T-cell (primary cell): ENCODE results near the gene CRTC3. TPM values are rescaled to one million over a fixed set of nuclear protein-coding genes. Genes with fewer than 3 reads are reported as not detected.

Experiments used
- ATAC-seq, 4 experiments: fragments of 200-7000 bp in 3 of 4; fragments of 150-1000 bp in 1 of 4; cut with Tn5 transposase; replicated peaks in 1 of 4; 1 replicate in 3 of 4; 2 replicates in 1 of 4; pipeline ENCODE4 v1.10.0; 2021; ENCODE audit warnings: moderate library complexity in 3 of 4, mild to moderate bottlenecking in 2 of 4, moderate number of reproducible peaks in 1 of 4
- CTCF ChIA-PET, 2 donors: fragments of 300-600 bp; sonication (Branson Sonifier 250); formaldehyde crosslinking; loops; one replicate each; lab custom pipeline; 2022; ENCODE audit warnings: antibody characterized with exemption in 2 of 2; lab: Charles Lee
- POLR2A ChIA-PET, 2 donors: fragments of 300-600 bp; sonication (Branson Sonifier 250); formaldehyde crosslinking; loops; one replicate each; lab custom pipeline; 2022; ENCODE audit warnings: antibody characterized with exemption in 2 of 2; lab: Charles Lee
- DNase-seq, 35 experiments: peaks; one replicate each; pipeline versions ENCODE4 v3.0.0 to v3.0.0-alpha.2; 2013 to 2023
- H3K27ac ChIP-seq: one replicate; pipeline ENCODE4 v1.5.1; 2013; ENCODE audit warnings: low read length
- H3K27me3 ChIP-seq, 2 experiments: replicated peaks in 1 of 2; 1 replicate in 1 of 2; 2 replicates in 1 of 2; pipeline versions ENCODE4 v1.6.1 to v1.7.0; 2013; ENCODE audit warnings: low read length in 1 of 2, mixed read lengths in 1 of 2; ENCODE audit not compliant: control insufficient read depth in 2 of 2, insufficient read depth in 2 of 2; ENCODE audit errors: extremely low read depth in 1 of 2
- H3K36me3 ChIP-seq, 2 donors: 1 replicate in 1 of 2; 2 replicates in 1 of 2; pipeline versions ENCODE4 v1.6.1 to v1.7.0; 2013; ENCODE audit warnings: low read length in 1 of 2; ENCODE audit not compliant: control insufficient read depth in 2 of 2, insufficient read depth in 1 of 2; ENCODE audit errors: extremely low read depth in 1 of 2
- H3K4me1 ChIP-seq, 2 experiments: 1 replicate in 1 of 2; 2 replicates in 1 of 2; pipeline versions ENCODE4 v1.6.1 to v1.7.0; 2013; ENCODE audit warnings: low read length in 2 of 2, mixed read lengths in 1 of 2; ENCODE audit not compliant: insufficient read depth in 2 of 2, control insufficient read depth in 1 of 2; ENCODE audit errors: extremely low read depth in 1 of 2
- H3K4me3 ChIP-seq, 2 donors: 1 replicate in 1 of 2; 2 replicates in 1 of 2; pipeline versions ENCODE4 v1.5.1 to v1.7.0; 2013; ENCODE audit warnings: mild to moderate bottlenecking in 2 of 2, low read length in 1 of 2, moderate library complexity in 1 of 2; ENCODE audit not compliant: control insufficient read depth in 1 of 2; ENCODE audit errors: extremely low read depth in 1 of 2
- H3K9me3 ChIP-seq: 2 replicates; pipeline ENCODE4 v1.7.0; 2013
- H3K27ac Mint-ChIP-seq, 2 donors: one replicate each; pipeline ENCODE4 v1.8.0; 2020 to 2021; ENCODE audit warnings: mild to moderate bottlenecking in 2 of 2, mixed read lengths in 2 of 2
- H3K27me3 Mint-ChIP-seq, 2 donors: one replicate each; pipeline ENCODE4 v1.8.0; 2021 to 2022; ENCODE audit warnings: mixed read lengths in 2 of 2
- H3K36me3 Mint-ChIP-seq: one replicate; pipeline ENCODE4 v1.8.0; 2021; ENCODE audit warnings: mixed read lengths
- H3K4me1 Mint-ChIP-seq, 3 donors: one replicate each; pipeline ENCODE4 v1.8.0; 2020 to 2022; ENCODE audit warnings: mixed read lengths in 3 of 3, mild to moderate bottlenecking in 1 of 3
- H3K4me3 Mint-ChIP-seq, 3 donors: one replicate each; pipeline ENCODE4 v1.8.0; 2020 to 2022; ENCODE audit warnings: mild to moderate bottlenecking in 3 of 3, mixed read lengths in 3 of 3, moderate library complexity in 3 of 3
- H3K9me3 Mint-ChIP-seq, 3 donors: one replicate each; pipeline ENCODE4 v1.8.0; 2020 to 2022; ENCODE audit warnings: mixed read lengths in 3 of 3
- WGBS: methylation state at CpG from one replicate; pipeline ENCODE4 v1.1.5; 2013; ENCODE audit warnings: missing lambda C conversion rate; ENCODE audit not compliant: insufficient coverage; 5-methylcytosine and 5-hydroxymethylcytosine counted together
- total RNA-seq, 35 experiments: library from RNA in 6 of 35; stranded (reverse) in 6 of 35; fragments of 120-200 nt in 1 of 35; gene quantifications; one replicate each; pipeline versions ENCODE4 v1.2.1 to v1.2.4 and lab custom pipeline; 2013 to 2026

The CRTC3 gene
- total RNA-seq, 5 donors from 2014 or later (not counting 1 experiment from before 2014, with no cell fraction given): 88.3 to 119 (median 89.1) TPM

DNA sequence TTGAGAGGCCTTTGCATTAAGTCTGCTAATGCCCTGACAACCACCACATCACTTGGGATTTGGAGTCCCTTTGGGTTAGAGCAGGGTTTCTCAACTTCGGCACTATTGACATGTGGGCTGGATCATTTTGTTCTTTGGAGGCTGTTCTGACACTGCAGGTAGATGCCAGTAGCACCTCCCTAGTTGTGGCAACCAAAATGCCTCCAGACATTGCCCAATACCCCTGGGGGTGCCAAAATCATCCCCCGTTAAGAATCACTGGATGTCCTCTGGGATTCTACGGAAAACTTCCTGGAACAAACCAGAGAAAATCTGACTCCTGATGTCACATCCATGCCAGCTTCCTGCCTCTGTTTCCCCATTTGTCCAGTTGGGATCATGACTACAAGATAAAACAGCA lies 150.2 kb downstream of the CRTC3 start:
- H3K27ac Mint-ChIP-seq: no peak overlapping the region
- Histone ChIP-seq H3K9me3 (no peaks in the 10 kb centered on the region), H3K36me3 (no peaks in the 10 kb centered on the region), H3K27ac (no peak overlapping the region), H3K4me3 (no peak overlapping the region), H3K4me1 (peaks cover 13 to 17% of the 10 kb centered on the region in 2 experiments), H3K27me3 (peaks cover 0 to 8% of the 10 kb centered on the region in 2 experiments)
- peaks cover 27 to 35% (median 32%) of the 10 kb centered on the region in 3 donors for H3K4me1 Mint-ChIP-seq
- ChIA-PET POLR2A (no interaction called here), CTCF (no interaction called here)
- DNase-seq: no peak
- no peaks in the 10 kb centered on the region for H3K27me3 Mint-ChIP-seq
- H3K9me3 Mint-ChIP-seq: no peaks in the 10 kb centered on the region
- H3K4me3 Mint-ChIP-seq: no peak overlapping the region
- ATAC-seq: no peak
- 100% methylated on average over 2 of the region's 3 CpGs for WGBS
- no peaks in the 10 kb centered on the region for H3K36me3 Mint-ChIP-seq

- Histone ChIP-seq H3K36me3 (no peaks in the 10 kb centered on the region), H3K9me3 (no peaks in the 10 kb centered on the region), H3K4me3 (no peak overlapping the region), H3K27me3 (peaks cover 0 to 8% of the 10 kb centered on the region in 2 experiments), H3K27ac (no peak overlapping the region), H3K4me1 (peaks cover 13 to 19% of the 10 kb centered on the region in 2 experiments)
- no peaks in the 10 kb centered on the region for H3K27me3 Mint-ChIP-seq
- peaks cover 30 to 35% (median 34%) of the 10 kb centered on the region in 3 donors for H3K4me1 Mint-ChIP-seq
- H3K4me3 Mint-ChIP-seq: no peak overlapping the region
- no peaks in the 10 kb centered on the region for H3K9me3 Mint-ChIP-seq
- no peak for DNase-seq
- no peak overlapping the region for H3K27ac Mint-ChIP-seq
- H3K36me3 Mint-ChIP-seq: no peaks in the 10 kb centered on the region
- 86% methylated on average over 2 of the region's 6 CpGs for WGBS
- POLR2A ChIA-PET: no interaction called here
- ATAC-seq: no peak
- CTCF ChIA-PET: interaction anchor here in 1 of 2 donors (0.6 kb wide), 1 partner anchor 369 kb away, joined by 5 read pairs; no protein-coding TSS in a partner anchor
Observed at GRCh38 chr15:90680371-90680935, 150.7 kb downstream of the CRTC3 start.

GRCh38 chr15:90681056-90681455 lies 151.3 kb downstream of the CRTC3 start:
- ChIA-PET CTCF (interaction anchor here in 1 of 2 donors (0.6 kb wide), 1 partner anchor 370 kb away, joined by 5 read pairs; no protein-coding TSS in a partner anchor), POLR2A (no interaction called here)
- peaks cover 0 to 8% of the 10 kb centered on the region in 2 experiments for H3K27me3 ChIP-seq
- no peak overlapping the region for H3K27ac ChIP-seq
- no peaks in the 10 kb centered on the region for H3K36me3 ChIP-seq
- WGBS: 80% methylated on average over 1 of the region's 1 CpG
- Mint-ChIP-seq H3K9me3 (no peaks in the 10 kb centered on the region), H3K4me3 (no peak overlapping the region), H3K36me3 (no peaks in the 10 kb centered on the region), H3K4me1 (peaks cover 34 to 39% (median 39%) of the 10 kb centered on the region in 3 donors), H3K27me3 (no peaks in the 10 kb centered on the region), H3K27ac (no peak overlapping the region)
- no peak for ATAC-seq
- no peak for DNase-seq
- H3K4me3 ChIP-seq: no peak overlapping the region
- H3K4me1 ChIP-seq: peaks cover 19 to 25% of the 10 kb centered on the region in 2 experiments
- H3K9me3 ChIP-seq: no peaks in the 10 kb centered on the region

DNA sequence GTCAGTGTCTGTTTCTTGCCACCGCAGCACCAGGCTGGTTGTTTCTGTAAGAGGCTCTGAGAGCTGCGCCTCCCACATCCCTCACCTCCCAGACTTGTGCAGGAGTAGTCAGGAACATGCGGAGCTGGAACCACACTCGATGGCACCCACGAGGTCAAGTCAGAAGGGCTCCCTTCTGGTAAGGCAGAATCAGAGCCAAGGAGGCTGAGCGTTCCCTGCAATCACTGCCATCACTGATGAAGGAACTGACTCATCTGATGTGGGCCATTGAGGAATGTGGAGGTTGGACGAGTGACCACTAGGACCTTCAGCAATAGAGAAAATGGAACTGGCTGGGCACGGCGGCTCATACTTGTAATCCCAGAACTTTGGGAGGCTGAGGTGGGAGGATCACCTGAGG lies 151.8 kb downstream of the CRTC3 start:
- H3K36me3 ChIP-seq: no peaks in the 10 kb centered on the region
- H3K9me3 ChIP-seq: no peaks in the 10 kb centered on the region
- peaks cover 38 to 43% (median 43%) of the 10 kb centered on the region in 3 donors for H3K4me1 Mint-ChIP-seq
- ChIA-PET POLR2A (interaction anchor here in 1 of 2 donors (0.6 kb wide), 1 partner anchor 17 kb away, joined by 4 read pairs; no protein-coding TSS in a partner anchor), CTCF (interaction anchor here in 1 of 2 donors (0.6 kb wide), 1 partner anchor 370 kb away, joined by 5 read pairs; no protein-coding TSS in a partner anchor)
- no peak for DNase-seq
- no peak for ATAC-seq
- H3K4me1 ChIP-seq: peaks cover 23 to 25% of the 10 kb centered on the region in 2 experiments
- no peaks in the 10 kb centered on the region for H3K9me3 Mint-ChIP-seq
- peaks cover 0 to 8% of the 10 kb centered on the region in 2 experiments for H3K27me3 ChIP-seq
- H3K4me3 Mint-ChIP-seq: no peak overlapping the region
- WGBS: 88% methylated on average over 7 of the region's 9 CpGs
- no peaks in the 10 kb centered on the region for H3K27me3 Mint-ChIP-seq
- H3K27ac ChIP-seq: no peak overlapping the region
- H3K27ac Mint-ChIP-seq: no peak overlapping the region
- H3K4me3 ChIP-seq: no peak overlapping the region
- H3K36me3 Mint-ChIP-seq: no peaks in the 10 kb centered on the region

DNA sequence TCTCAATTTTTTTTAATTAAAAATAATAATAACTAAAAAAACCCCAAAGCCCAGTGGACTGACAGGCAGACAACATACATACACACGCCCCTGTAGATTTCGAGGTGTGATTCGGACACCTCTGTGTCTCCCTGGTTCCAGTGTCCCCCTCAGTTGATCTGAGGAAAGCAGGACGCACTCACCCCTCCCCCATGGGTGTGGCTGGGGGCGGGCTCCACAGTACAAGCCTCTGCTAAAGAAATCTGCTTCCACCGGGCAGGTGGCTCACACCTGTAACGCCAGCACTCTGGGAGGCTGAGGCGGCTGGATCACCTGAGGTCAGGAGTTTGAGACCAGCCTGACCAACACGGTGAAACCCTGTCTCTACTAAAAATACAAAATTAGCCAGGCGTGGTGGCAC lies 153.6 kb downstream of the CRTC3 start:
- H3K36me3 ChIP-seq: no peaks in the 10 kb centered on the region
- no peak for ATAC-seq
- H3K9me3 Mint-ChIP-seq: no peaks in the 10 kb centered on the region
- peaks cover 0 to 8% of the 10 kb centered on the region in 2 experiments for H3K27me3 ChIP-seq
- H3K36me3 Mint-ChIP-seq: no peaks in the 10 kb centered on the region
- POLR2A ChIA-PET: interaction anchor here in 1 of 2 donors (0.7 kb wide), 1 partner anchor 143 kb away, joined by 5 read pairs; no protein-coding TSS in a partner anchor
- H3K9me3 ChIP-seq: no peaks in the 10 kb centered on the region
- no peak overlapping the region for H3K4me3 Mint-ChIP-seq
- H3K27me3 Mint-ChIP-seq: no peaks in the 10 kb centered on the region
- DNase-seq: no peak
- peaks cover 45 to 52% (median 45%) of the 10 kb centered on the region in 3 donors for H3K4me1 Mint-ChIP-seq
- no peak overlapping the region for H3K27ac Mint-ChIP-seq
- no peak overlapping the region for H3K4me3 ChIP-seq
- CTCF ChIA-PET: no interaction called here
- 93% methylated on average over 6 of the region's 10 CpGs for WGBS
- H3K4me1 ChIP-seq: peaks cover 21 to 25% of the 10 kb centered on the region in 2 experiments
- H3K27ac ChIP-seq: no peak overlapping the region

DNA sequence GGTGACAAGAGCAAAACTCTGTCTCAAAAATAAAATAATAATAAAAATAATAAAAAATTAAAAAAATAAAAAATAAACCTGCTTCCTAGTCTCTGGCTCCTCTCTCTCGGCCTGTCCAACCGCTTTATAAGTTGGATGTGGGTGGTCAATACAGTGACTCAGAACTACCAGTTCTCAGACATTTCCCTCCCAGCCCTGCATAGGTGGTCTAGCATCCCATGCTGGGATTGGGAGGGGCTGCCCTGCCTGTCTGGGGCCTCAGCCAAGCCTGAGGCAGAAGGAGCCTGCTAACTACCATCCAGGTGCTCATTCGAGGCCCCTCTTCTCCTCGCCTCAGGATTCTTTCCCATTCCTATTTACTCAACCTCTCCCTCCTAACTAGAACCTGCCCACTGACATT lies 154.2 kb downstream of the CRTC3 start:
- Mint-ChIP-seq H3K36me3 (no peaks in the 10 kb centered on the region), H3K9me3 (no peaks in the 10 kb centered on the region), H3K4me1 (peaks cover 41 to 47% (median 41%) of the 10 kb centered on the region in 3 donors), H3K27ac (no peak overlapping the region), H3K4me3 (no peak overlapping the region), H3K27me3 (no peaks in the 10 kb centered on the region)
- CTCF ChIA-PET: no interaction called here
- POLR2A ChIA-PET: no interaction called here
- WGBS: 89% methylated on average over 2 of the region's 4 CpGs
- no peak for DNase-seq
- H3K4me3 ChIP-seq: no peak overlapping the region
- H3K27ac ChIP-seq: no peak overlapping the region
- ATAC-seq: no peak
- peaks cover 0 to 8% of the 10 kb centered on the region in 2 experiments for H3K27me3 ChIP-seq
- no peaks in the 10 kb centered on the region for H3K36me3 ChIP-seq
- peaks cover 17 to 22% of the 10 kb centered on the region in 2 experiments for H3K4me1 ChIP-seq
- no peaks in the 10 kb centered on the region for H3K9me3 ChIP-seq
